ENCODE measurements around the gene RBM22.

RBM22 gene

GRCh38 chr5:150661086-150661485 lies 39.8 kb downstream of the RBM22 start, which contains the start of gene MYOZ3:
Gene MYOZ3 (plus strand): TSS chr5:150661251. CDS start chr5:150662942, 1,691 bp downstream.
- ATAC-seq, result no peak

GRCh38 chr5:150660108-150660831 lies 40.6 kb downstream of the RBM22 start:
- DNase-seq, result no peak
- H3K27me3 Mint-ChIP-seq, result peaks cover 14% of the 10 kb centered on the region
- H3K4me1 Mint-ChIP-seq, result peaks cover 12% of the 10 kb centered on the region
- no peak for ATAC-seq
- no peaks in the 10 kb centered on the region for H3K9me3 Mint-ChIP-seq
- H3K4me3 Mint-ChIP-seq, result no peak overlapping the region
- H3K27ac Mint-ChIP-seq, result peak overlapping the region in 1 of 2 donors; percentile 1

More at GRCh38 chr5:150661086-150661485, 39.8 kb downstream of the RBM22 start, which contains the start of gene MYOZ3:
- Mint-ChIP-seq H3K27me3 (peaks cover 14% of the 10 kb centered on the region), H3K9me3 (no peaks in the 10 kb centered on the region), H3K4me1 (peaks cover 12% of the 10 kb centered on the region), H3K4me3 (no peak within 1 kb of the TSS), H3K27ac (peak within 1 kb of the TSS in 1 of 2 donors; percentile 1)
- DNase-seq, result no peak

DNA sequence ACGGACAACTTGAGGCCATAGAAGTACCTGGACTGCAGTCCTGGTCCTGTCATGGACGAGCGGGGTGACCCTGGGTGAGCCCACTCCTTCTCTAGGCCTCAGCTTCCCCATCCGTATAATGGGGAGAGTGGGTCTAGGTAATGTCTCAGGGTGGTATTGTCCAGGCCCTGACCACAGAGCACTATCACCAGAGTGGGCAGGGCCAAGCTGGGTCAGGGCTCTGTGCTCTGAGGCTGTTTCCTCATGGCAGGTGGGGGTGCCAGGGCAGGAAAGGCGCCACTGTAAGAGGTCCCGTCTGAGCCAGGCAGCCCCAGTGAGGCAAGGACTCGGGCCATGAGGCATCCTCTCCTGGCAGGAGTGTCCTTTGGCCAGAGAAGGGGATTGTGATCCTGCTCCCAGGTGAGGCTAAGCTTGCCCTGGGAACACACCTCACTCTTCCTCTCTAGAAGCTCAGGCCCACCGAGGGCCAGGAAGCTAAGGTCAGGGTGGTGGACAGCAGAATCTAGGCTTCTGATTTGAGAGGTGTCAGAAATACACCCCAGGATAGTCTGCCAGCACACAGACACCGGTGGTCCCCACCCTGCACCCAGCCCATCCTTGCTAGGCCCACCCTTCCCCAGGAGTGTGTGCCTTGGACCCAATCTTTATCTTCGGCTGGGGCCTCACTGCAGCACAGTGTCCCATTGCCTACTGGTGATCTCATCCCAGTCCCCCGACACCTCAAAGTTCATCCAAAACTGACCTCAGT lies 41.3 kb downstream of the RBM22 start:
- peaks cover 14% of the 10 kb centered on the region for H3K27me3 Mint-ChIP-seq
- H3K4me3 Mint-ChIP-seq, result no peak overlapping the region
- no peak for ATAC-seq
- no peak overlapping the region for H3K27ac Mint-ChIP-seq
- DNase-seq, result no peak
- H3K9me3 Mint-ChIP-seq, result no peaks in the 10 kb centered on the region
- peaks cover 12% of the 10 kb centered on the region for H3K4me1 Mint-ChIP-seq

DNA sequence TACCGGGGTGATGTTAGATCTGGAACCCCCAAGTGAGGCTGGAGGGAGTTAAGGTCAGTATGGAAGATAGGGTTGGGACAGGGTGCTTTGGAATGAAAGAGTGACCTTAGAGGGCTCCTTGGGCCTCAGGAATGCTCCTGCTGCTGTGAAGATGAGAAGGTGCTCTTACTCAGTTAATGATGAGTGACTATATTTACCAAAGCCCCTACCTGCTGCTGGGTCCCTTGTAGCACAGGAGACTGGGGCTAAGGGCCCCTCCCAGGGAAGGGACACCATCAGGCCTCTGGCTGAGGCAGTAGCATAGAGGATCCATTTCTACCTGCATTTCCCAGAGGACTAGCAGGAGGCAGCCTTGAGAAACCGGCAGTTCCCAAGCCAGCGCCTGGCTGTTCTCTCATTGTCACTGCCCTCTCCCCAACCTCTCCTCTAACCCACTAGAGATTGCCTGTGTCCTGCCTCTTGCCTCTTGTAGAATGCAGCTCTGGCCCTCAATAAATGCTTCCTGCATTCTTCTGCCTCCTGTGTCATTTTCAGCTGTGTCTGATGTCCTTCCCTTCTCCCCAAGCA lies 42.1 kb downstream of the RBM22 start:
- ATAC-seq (no peak), DNase-seq (no peak)
- Mint-ChIP-seq H3K27ac (no peak overlapping the region), H3K4me1 (peaks cover 12% of the 10 kb centered on the region), H3K4me3 (no peak overlapping the region), H3K9me3 (no peaks in the 10 kb centered on the region), H3K27me3 (peaks cover 14% of the 10 kb centered on the region)

DNA sequence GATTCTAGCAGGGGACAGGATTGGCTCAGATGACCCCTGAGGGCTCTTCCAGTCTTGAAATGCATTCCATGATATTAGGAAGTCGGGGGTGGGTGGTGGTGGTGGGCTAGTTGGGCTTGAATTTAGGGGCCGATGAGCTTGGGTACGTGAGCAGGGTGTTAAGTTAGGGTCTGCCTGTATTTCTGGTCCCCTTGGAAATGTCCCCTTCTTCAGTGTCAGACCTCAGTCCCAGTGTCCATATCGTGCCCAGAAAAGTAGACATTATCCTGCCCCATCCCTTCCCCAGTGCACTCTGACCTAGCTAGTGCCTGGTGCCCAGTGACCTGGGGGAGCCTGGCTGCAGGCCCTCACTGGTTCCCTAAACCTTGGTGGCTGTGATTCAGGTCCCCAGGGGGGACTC lies 42.7 kb downstream of the RBM22 start:
- ATAC-seq, result no peak
- Mint-ChIP-seq H3K4me3 (no peak overlapping the region), H3K27me3 (peaks cover 14% of the 10 kb centered on the region), H3K27ac (no peak overlapping the region), H3K9me3 (no peaks in the 10 kb centered on the region), H3K4me1 (peaks cover 12% of the 10 kb centered on the region)
- DNase-seq, result no peak

- peak overlapping the region; percentile 81 to 91 for H3K4me3 Mint-ChIP-seq
- peak; percentile 74 for ATAC-seq
- H3K4me1 Mint-ChIP-seq, result peaks cover 12% of the 10 kb centered on the region
- peak overlapping the region in 1 of 2 donors; percentile 86 for H3K27ac Mint-ChIP-seq
- H3K9me3 Mint-ChIP-seq, result no peaks in the 10 kb centered on the region
- peaks cover 6% of the 10 kb centered on the region for H3K27me3 Mint-ChIP-seq
- peak; percentile 76 to 80 for DNase-seq
Observed at GRCh38 chr5:150656191-150657132, 44.4 kb downstream of the RBM22 start.

DNA sequence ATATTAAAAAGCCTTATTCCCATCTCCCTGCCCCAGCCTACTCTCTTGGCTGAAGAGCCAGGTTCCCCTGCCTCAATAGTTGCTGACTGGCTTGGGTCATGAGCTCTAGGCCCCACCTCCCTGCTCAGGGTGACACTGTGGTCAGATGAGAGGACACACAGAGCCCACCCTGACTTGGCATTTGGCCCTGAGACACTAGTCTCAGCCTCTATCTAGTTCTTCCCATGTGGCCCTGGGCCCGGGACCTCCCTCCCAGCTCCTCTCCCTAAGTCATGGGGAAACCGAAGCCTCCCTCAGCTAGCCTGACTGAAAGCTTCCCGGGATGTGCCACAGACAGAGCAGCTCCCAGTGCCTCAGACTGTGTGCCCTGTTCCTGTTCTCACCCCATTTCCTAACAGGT lies 45.6 kb downstream of the RBM22 start:
- no peak for DNase-seq
- Mint-ChIP-seq H3K4me1 (peaks cover 19% of the 10 kb centered on the region), H3K9me3 (no peaks in the 10 kb centered on the region), H3K4me3 (no peak overlapping the region), H3K27me3 (no peaks in the 10 kb centered on the region), H3K27ac (no peak overlapping the region)
- ATAC-seq, result no peak

GRCh38 chr5:150653762-150654556 lies 46.9 kb downstream of the RBM22 start:
- Mint-ChIP-seq H3K9me3 (no peaks in the 10 kb centered on the region), H3K4me3 (no peak overlapping the region), H3K4me1 (peaks cover 19% of the 10 kb centered on the region), H3K27ac (no peak overlapping the region), H3K27me3 (no peaks in the 10 kb centered on the region)
- ATAC-seq (no peak), DNase-seq (no peak)

- DNase-seq (no peak), ATAC-seq (no peak)
- no peak overlapping the region for H3K27ac Mint-ChIP-seq
- no peak overlapping the region for H3K4me3 Mint-ChIP-seq
- no peaks in the 10 kb centered on the region for H3K27me3 Mint-ChIP-seq
- no peaks in the 10 kb centered on the region for H3K9me3 Mint-ChIP-seq
- H3K4me1 Mint-ChIP-seq, result peaks cover 19% of the 10 kb centered on the region
Observed at GRCh38 chr5:150653145-150653761, 47.6 kb downstream of the RBM22 start.

- H3K4me3 Mint-ChIP-seq, result no peak overlapping the region
- no peaks in the 10 kb centered on the region for H3K27me3 Mint-ChIP-seq
- H3K4me1 Mint-ChIP-seq, result peaks cover 13% of the 10 kb centered on the region
- no peak for ATAC-seq
- no peak overlapping the region for H3K27ac Mint-ChIP-seq
- no peaks in the 10 kb centered on the region for H3K9me3 Mint-ChIP-seq
- no peak for DNase-seq
Observed at GRCh38 chr5:150651924-150652671, 48.8 kb downstream of the RBM22 start.

GRCh38 chr5:150651382-150651781 lies 49.5 kb downstream of the RBM22 start:
- peaks cover 7% of the 10 kb centered on the region for H3K4me1 Mint-ChIP-seq
- no peaks in the 10 kb centered on the region for H3K9me3 Mint-ChIP-seq
- no peak overlapping the region for H3K27ac Mint-ChIP-seq
- no peak for DNase-seq
- H3K27me3 Mint-ChIP-seq, result no peaks in the 10 kb centered on the region
- no peak for ATAC-seq
- H3K4me3 Mint-ChIP-seq, result no peak overlapping the region

GRCh38 chr5:150650021-150651006 lies 50.5 kb downstream of the RBM22 start:
- ATAC-seq, result peak; percentile 34
- H3K4me3 Mint-ChIP-seq, result no peak overlapping the region
- peaks cover 7% of the 10 kb centered on the region for H3K4me1 Mint-ChIP-seq
- peak overlapping the region; percentile 43 to 58 for H3K27ac Mint-ChIP-seq
- no peaks in the 10 kb centered on the region for H3K9me3 Mint-ChIP-seq
- no peak for DNase-seq
- no peaks in the 10 kb centered on the region for H3K27me3 Mint-ChIP-seq
